Right renal pelvis (tissue), 4 donors: ENCODE data around the gene CDK2. TPM values are rescaled to one million over a fixed set of nuclear protein-coding genes. Genes with fewer than 3 reads are reported as not detected.

Source experiments
- DNase-seq, 4 donors: peaks; one replicate each; pipeline ENCODE4 v3.0.0-alpha.2; 2013; ENCODE audit warnings: low read depth in 4 of 4, low spot score in 3 of 4, missing footprints in 1 of 4
- polyA plus RNA-seq, 4 donors: library from polyadenylated mRNA; unstranded; fragments of 120-200 nt; gene quantifications; one replicate each; pipeline ENCODE4 v1.2.1, GENCODE V29; 2013; ENCODE audit not compliant: insufficient read length in 4 of 4

Gene CDK2
- polyA plus RNA-seq, 4 donors, result 59.9 to 66.0 (median 63.7) TPM

DNA sequence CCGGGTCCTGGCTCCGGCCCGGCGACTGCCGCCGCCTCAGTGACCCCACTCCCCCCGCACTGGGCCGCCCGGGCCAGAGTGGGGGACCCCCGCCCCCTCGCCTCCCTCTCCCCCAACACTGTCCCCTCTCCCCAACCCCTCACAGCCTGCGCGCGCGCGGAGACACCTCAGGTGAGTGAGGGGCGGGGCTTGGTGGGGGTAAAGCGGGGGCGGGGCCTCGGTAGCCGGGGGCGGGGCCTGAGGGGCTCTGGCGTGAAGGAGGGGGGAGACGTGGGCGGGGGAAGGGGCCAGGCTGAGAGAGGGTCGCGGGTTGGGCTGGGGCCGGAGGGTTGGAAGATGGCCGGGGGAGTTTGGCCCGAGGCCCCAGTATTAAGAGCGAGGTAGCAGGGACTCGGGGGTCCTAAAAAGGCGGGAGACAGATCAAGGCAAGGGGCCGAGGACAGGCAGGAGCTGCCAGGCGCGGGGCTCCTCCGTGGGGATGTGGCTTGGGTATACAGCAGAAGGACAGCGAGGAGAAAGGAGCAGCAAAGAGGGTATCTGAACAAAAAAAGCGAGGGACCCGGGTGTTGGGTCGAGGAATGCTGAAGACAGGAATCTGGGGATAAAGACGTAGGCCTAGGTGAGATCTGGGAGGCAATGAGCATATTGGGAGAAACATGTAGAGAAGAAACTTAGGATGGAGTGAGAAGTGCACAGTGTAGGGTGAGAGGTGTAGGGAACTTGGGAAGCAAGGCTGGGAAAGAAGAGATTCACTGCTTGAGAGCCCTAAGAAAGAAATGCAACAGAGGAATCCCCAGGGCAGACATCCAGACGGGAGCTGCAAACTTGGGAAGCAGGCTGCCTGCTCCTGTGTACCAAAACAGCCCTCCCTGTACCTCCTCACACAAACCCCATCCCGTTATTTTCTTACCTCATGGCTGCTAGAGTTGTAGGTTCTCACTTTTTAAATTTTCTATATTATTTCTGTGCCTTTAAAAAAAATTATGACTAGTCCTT lies 41.2 kb downstream of the CDK2 start:
- DNase-seq, result no peak

DNA sequence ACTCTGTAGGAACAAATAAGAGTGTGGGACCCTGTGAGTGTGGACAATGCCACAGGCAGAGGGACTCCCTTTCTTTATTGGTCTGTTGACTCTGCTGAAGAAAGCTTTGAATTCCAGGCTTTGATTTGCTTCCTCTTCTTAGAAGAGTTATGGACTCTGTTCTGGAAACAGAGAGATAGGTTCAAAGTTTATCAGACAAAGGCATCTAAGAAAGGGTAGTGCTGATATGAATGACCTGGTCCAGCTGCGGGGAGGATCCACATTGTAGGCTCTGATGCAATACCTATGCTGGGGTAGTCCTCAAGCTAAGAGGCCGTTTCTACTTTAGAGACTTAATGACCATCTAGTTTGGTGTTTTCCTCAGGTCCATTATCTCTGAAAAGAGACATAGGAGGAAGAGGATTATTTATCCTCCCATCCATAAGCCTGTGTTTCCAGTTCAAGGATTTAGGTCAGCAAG lies 43.5 kb downstream of the CDK2 start:
- no peak for DNase-seq

DNA sequence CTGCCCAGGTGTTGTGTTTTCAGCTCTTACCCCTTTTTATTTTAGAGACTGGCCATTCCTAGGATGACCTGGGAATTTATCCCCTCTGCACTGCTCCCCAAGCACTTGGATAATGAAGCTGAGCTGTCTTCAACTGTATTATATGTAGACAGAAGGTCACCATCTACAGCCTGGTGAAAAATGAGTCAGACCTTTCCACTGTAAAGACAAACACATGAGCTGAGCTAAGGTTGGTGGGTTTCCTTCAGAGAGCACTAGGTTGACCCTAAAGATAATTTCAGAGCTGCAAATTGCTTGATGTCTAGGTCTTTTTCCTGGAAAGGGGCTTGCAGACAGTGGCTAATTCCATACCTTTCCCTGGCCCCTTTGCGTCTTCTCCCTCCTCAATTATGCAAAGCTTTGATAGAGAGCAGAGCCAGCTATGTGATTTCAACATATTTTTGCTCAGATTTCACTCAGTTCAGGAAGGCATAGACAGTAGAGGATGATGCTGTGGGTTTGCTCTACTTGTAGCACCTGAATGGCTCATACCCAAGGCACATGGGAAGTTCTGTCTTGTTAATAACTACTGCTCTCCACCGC lies 45.0 kb downstream of the CDK2 start:
- no peak for DNase-seq

DNA sequence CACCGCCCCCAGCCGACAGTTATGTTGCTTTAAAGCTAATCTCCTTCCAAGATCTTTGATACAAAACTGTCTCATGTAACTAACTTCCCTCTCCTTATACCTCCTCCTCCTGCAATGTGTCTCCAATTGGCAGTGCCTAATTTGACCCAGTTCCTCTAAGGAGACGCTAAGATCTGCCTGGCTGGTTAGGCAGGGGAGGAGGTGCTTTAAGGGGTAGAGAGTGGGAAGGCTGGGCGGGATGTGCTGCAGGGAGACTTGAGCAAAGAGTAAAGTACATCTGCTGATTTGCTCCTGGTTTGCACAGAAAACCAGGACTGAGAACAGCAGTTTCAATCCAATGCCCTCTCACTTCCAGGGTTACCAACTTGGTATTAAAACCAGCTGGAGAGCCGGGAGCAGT lies 46.9 kb downstream of the CDK2 start:
- no peak for DNase-seq

DNA sequence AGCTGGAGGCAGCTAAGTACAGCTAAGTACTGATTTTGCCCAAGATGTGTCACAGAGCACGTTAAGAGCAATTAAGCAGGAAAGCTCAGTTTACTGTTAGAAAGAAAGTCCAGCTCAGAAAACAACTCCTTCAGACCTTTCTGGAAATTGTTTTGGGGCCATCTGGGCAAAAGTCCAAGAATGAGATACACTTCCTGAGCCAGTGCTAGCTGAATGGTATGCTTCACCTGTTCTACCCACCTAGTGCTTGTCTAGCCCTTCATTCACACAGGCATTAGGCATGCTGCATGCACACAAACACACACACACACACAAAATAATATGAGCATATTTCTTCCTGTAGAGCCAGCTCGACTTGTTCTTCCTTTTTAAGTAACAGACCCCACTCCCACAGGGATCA lies 47.6 kb downstream of the CDK2 start:
- DNase-seq, result peak in 1 of 4 donors; percentile 69

DNA sequence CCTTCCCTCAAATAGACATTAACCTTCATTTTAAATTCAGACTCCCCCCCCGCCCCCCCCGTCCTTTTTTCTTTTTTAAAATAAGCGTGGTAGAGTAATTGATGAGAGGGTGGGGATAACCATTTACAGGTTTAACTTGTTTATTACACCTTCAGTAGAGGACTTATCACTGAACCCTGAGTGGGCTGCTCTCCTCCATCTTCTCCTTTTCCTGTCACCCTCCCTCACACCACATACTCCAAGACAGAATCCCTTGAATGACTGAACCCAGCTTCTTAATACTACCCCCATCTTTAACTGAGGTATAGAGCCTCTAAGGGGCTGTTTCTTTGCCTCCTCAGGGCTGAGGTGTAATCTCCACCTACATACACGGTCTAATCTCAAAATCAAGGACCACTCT lies 50.6 kb downstream of the CDK2 start:
- no peak for DNase-seq

DNA sequence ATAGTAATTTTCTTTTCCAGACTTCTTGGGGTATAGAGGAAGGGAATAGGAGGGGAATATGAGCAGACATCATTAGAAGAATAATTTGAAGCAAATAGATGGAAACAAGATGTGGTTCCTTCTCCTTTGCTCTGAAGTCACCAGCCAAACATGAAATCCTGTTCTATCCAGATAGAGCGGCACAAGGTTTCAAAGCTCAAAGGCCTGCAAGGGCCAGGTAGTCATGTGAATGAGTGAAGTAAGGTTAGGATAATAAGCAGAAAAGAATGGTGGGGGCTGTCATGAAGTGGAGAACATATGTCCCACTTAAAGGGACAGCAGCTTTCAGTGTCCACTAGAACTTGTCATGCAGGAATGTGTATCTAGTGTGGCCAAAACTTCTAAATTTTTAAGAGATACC lies 51.7 kb downstream of the CDK2 start:
- DNase-seq, result no peak

DNA sequence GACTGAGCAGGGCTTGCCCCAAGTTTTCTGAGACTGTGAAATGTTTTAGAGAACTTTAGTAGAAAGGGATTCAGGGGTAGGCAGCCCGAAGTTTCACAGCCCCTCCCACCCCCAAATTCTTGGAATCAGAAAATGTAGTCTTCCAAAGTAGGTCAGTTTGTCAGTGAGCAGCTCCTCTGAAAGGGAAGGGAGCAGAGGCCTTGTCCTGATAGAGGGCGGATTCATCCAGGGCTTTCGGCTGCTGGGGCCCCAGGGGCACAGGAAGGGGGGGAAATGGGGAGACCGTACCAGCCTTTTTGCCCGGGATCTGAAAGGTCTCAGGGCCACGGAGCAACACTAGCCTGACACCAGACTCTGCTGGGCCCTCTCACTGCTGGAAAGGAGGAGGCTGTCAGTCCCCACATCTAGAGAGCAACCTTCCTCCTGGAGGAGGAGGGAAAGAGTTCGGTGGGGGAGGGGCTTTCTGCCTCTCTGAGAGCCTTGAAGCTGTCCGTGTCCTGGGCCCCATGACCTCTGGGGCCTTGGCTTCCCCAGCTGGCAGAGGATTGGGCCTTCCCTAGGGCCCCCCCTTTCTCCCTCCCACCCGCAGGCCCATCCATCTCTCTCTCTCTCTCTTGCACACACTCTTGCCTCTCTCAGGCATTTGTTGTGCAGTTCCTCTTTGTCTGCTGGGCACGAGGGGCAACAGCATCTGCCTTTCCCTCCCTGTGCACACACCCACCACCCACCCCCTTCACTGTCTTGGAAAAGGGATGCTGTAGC lies 54.0 kb downstream of the CDK2 start, which contains the start of gene IKZF4:
Gene IKZF4 (plus strand): TSS at position 621 of the 762 bp plus-strand sequence. CDS start 451 bp downstream, outside the sequence.
- peak in 2 of 4 donors; percentile 76 to 77 for DNase-seq

DNA sequence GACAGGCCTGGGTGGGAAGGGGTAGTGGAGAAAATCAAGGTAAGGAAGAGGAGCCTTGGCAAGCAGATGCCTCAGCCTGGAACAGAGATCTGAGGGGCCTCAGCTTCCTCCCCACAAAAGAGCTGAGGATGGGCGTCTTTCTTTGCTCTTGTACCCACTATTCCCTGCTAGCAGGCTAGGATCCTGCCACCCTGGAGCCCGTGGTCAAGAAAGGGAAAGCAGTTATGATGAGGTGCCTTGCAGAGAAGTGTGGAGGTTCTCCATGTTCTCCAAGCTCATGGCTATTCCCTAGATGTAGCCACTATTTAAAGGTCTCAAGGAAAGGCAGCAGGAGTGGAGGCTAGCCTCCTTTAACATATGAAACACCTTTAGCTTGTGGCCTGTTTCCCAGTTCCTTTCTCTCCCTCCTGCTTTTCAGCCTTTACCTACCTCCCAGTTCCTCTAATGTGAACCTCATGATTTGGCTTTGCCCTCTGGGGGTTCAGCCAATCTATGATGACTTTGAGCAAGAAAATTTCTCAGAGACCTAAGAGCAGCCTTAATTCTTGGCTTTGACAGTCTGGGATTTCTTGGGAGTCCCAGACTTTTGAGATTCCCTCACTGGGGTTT lies 55.4 kb downstream of the CDK2 start:
- DNase-seq, result no peak

Other genes starting within 250 kb of the CDK2 start
- gene RDH5, start 246.4 kb upstream of the CDK2 start, polyA plus RNA-seq, result 10 to 100 TPM; 21.5 to 29.6 (median 24.7) TPM
- gene CD63, start 237.8 kb upstream of the CDK2 start, polyA plus RNA-seq, result 100 to 1,000 TPM; 674 to 736 (median 700) TPM
- gene GDF11, start 223.7 kb upstream of the CDK2 start, polyA plus RNA-seq, result 10 to 100 TPM; 22.3 to 25.2 (median 24.5) TPM
- 100 to 1,000 TPM; 115 to 128 (median 124) TPM for gene SARNP, start 149.1 kb upstream of the CDK2 start, polyA plus RNA-seq
- gene ORMDL2, start 148.8 kb upstream of the CDK2 start, polyA plus RNA-seq, result 10 to 100 TPM; 30.4 to 35.2 (median 32.6) TPM
- 10 to 100 TPM; 43.8 to 48.3 (median 45.3) TPM for gene DNAJC14, start 137.2 kb upstream of the CDK2 start, polyA plus RNA-seq
- gene MMP19, start 123.9 kb upstream of the CDK2 start, polyA plus RNA-seq, result 1 to 10 TPM in 2 of 4 donors, under 1 TPM in 2; 0.55 to 1.2 (median 0.98) TPM
- gene PYM1, start 38.9 kb upstream of the CDK2 start, polyA plus RNA-seq, result 10 to 100 TPM; 33.6 to 41.2 (median 39.1) TPM
- 10 to 100 TPM; 13.9 to 23.4 (median 20.0) TPM for gene DGKA, start 35.7 kb upstream of the CDK2 start, polyA plus RNA-seq
- gene PMEL, start 788 bp upstream of the CDK2 start, polyA plus RNA-seq, result 1 to 10 TPM; 2.1 to 3.5 (median 3.1) TPM
- 100 to 1,000 TPM; 157 to 181 (median 171) TPM for gene RAB5B, start 7.2 kb downstream of the CDK2 start, polyA plus RNA-seq
- 10 to 100 TPM; 44.3 to 52.8 (median 46.7) TPM for gene SUOX, start 30.4 kb downstream of the CDK2 start, polyA plus RNA-seq
- gene IKZF4, start 54.2 kb downstream of the CDK2 start, polyA plus RNA-seq, result 10 to 100 TPM; 15.4 to 18.5 (median 17.0) TPM
- 100 to 1,000 TPM; 124 to 544 (median 254) TPM for gene RPS26, start 75.1 kb downstream of the CDK2 start, polyA plus RNA-seq
- 10 to 100 TPM; 73.9 to 92.9 (median 83.1) TPM for gene ERBB3, start 113.3 kb downstream of the CDK2 start, polyA plus RNA-seq
- 100 to 1,000 TPM; 146 to 157 (median 151) TPM for gene PA2G4, start 137.7 kb downstream of the CDK2 start, polyA plus RNA-seq
- 1,000 to 10,000 TPM; 4,780 to 5,144 (median 4,856) TPM for gene RPL41, start 149.8 kb downstream of the CDK2 start, polyA plus RNA-seq
- gene ZC3H10, start 151.4 kb downstream of the CDK2 start, polyA plus RNA-seq, result 1 to 10 TPM; 6.5 to 7.4 (median 7.2) TPM
- gene ESYT1, start 161.4 kb downstream of the CDK2 start, polyA plus RNA-seq, result 10 to 100 TPM; 71.0 to 84.0 (median 79.2) TPM
- gene MYL6B, start 185.8 kb downstream of the CDK2 start, polyA plus RNA-seq, result 100 to 1,000 TPM; 157 to 173 (median 167) TPM
- 1,000 to 10,000 TPM; 1,704 to 1,897 (median 1,779) TPM for gene MYL6, start 191.5 kb downstream of the CDK2 start, polyA plus RNA-seq
- 100 to 1,000 TPM; 110 to 133 (median 130) TPM for gene SMARCC2, start 222.7 kb downstream of the CDK2 start, polyA plus RNA-seq